Esophagus muscularis mucosa (tissue), 4 donors: ENCODE results near the gene VAMP7. TPM values are rescaled to one million over a fixed set of nuclear protein-coding genes. Genes with fewer than 3 reads are reported as not detected.
"Not testable (repeated sequence)": the region's sequence is repeated elsewhere in the genome, so short reads cannot be mapped to it uniquely, and the experiment has no call there.

ENCODE experiments used
- DNase-seq: peaks from one replicate; pipeline ENCODE4 v3.0.0-alpha.2; 2017; ENCODE audit errors: extremely low spot score
- H3K27ac ChIP-seq, 4 donors: fragments of 200-600 bp; sonication (generic); replicated peaks in 1 of 4; 1 replicate in 3 of 4; 2 replicates in 1 of 4; pipeline ENCODE4 v1.5.1; 2016 to 2019; ENCODE audit warnings: mild to moderate bottlenecking in 1 of 4
- H3K27me3 ChIP-seq, 4 donors: fragments of 200-600 bp; sonication (generic); one replicate each; pipeline versions ENCODE4 v1.5.1 to v1.6.0; 2016 to 2019
- H3K36me3 ChIP-seq, 4 donors: fragments of 200-600 bp; sonication (generic); one replicate each; pipeline ENCODE4 v1.5.1; 2016 to 2019
- H3K4me1 ChIP-seq, 4 donors: fragments of 200-600 bp; sonication (generic); one replicate each; pipeline ENCODE4 v1.5.1; 2016 to 2019
- H3K4me3 ChIP-seq, 4 donors: fragments of 200-600 bp; sonication (generic); 1 replicate in 2 of 4; 2 replicates in 2 of 4; pipeline ENCODE4 v1.5.1; 2016 to 2019; ENCODE audit warnings: mild to moderate bottlenecking in 4 of 4, moderate library complexity in 1 of 4
- H3K9me3 ChIP-seq, 4 donors: fragments of 200-600 bp; sonication (generic); 1 replicate in 3 of 4; 2 replicates in 1 of 4; pipeline ENCODE4 v1.5.1; 2016 to 2019
- CTCF ChIP-seq, 3 experiments: fragments of 200-600 bp in 2 of 3; fragments of 450-650 bp in 1 of 3; sonication (generic) in 2 of 3; IDR thresholded peaks; one replicate each; pipeline ENCODE4 v1.5.1; 2017 to 2019; ENCODE audit warnings: antibody characterized with exemption in 3 of 3, mild to moderate bottlenecking in 2 of 3, moderate library complexity in 1 of 3
- EP300 ChIP-seq: sonication (generic); formaldehyde crosslinking; IDR thresholded peaks from one replicate; pipeline ENCODE4 v1.6.1; 2017; ENCODE audit warnings: antibody characterized with exemption
- POLR2A ChIP-seq: fragments of 450-650 bp; IDR thresholded peaks from one replicate; pipeline ENCODE4 v1.6.1; 2017; ENCODE audit warnings: antibody characterized with exemption, moderate library complexity, mild to moderate bottlenecking, low read depth
- POLR2AphosphoS5 ChIP-seq, 2 donors: sonication (generic); formaldehyde crosslinking; IDR thresholded peaks; one replicate each; pipeline ENCODE4 v1.6.1; 2017; ENCODE audit warnings: antibody characterized with exemption in 2 of 2
- WGBS: methylation state at CpG from one replicate; pipeline ENCODE4 v1.1.5; 2018; 5-methylcytosine and 5-hydroxymethylcytosine counted together
- intact Hi-C: fragments of 100-400 bp; cut with DNase I; formaldehyde crosslinking; loops from one replicate; pipeline ENCODE4 v1.15.1; 2023
- total RNA-seq, 4 donors: library from RNA; depleted of rRNA; stranded (reverse); fragments of >200 nt; gene quantifications; one replicate each; pipeline versions ENCODE4 v1.1.0 to v1.2.1, GENCODE V29; 2016

The VAMP7 gene
- total RNA-seq, 4 donors from 2014 or later: 25.6 to 29.7 (median 28.4) TPM

DNA sequence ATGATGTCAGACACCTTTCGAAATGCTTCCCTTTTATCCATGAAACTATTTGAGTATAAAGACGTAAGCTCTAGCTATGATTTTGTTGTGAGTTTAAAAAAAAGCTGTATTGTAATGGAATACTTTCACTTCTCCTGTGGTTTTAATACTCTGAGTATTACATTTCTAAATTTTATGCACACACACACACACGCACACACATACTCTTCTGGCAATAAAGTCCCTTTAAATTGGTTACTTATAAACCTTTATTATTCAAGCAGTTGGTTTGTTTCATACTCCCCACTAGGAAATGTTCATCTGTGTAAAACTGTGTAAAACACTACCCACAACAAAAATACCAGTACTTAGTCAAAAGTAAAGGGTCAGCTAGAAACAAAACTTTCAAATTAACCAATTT, 18.2 kb downstream of the VAMP7 start:
- TF ChIP-seq POLR2A (no peak), EP300 (no peak), POLR2AphosphoS5 (IDR thresholded peaks at IDR 0.05) (no peak), CTCF (IDR thresholded peaks at IDR 0.05) (no peak)
- intact Hi-C loops: no loop called here
- Histone ChIP-seq H3K36me3 (peaks cover 0 to 40% (median 27%) of the 10 kb centered on the region in 4 donors), H3K4me3 (no peak overlapping the region), H3K27ac (no peak overlapping the region), H3K9me3 (no peaks in the 10 kb centered on the region), H3K4me1 (no peaks in the 10 kb centered on the region), H3K27me3 (no peaks in the 10 kb centered on the region)
- 77% methylated on average over 3 of the region's 3 CpGs for WGBS
- DNase-seq: no peak

DNA sequence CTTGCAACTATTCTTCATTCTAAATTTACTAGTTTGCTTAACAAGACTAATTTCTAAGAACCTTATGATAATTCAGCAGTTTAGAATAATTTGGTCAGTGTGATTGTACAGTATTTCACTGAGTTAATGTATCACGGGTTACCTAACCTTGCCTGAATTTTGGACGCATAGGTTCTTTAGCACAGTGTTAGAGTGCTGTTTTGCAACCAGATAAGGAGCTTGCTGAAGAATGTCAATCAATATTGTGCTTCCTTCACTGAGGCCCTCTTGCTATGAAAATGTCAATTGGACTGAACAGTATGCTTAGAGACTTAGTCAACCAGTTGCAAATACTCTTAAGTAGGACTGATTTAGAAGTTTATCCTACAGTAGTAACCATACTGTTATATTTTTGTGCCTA, 19.6 kb downstream of the VAMP7 start:
- no peak for TF ChIP-seq POLR2AphosphoS5 (IDR thresholded peaks at IDR 0.05)
- peaks cover 0 to 36% (median 21%) of the 10 kb centered on the region in 4 donors for H3K36me3 ChIP-seq
- H3K4me1 ChIP-seq: no peaks in the 10 kb centered on the region
- no peaks in the 10 kb centered on the region for H3K27me3 ChIP-seq
- DNase-seq: no peak
- WGBS: 93% methylated on average over 2 of the region's 2 CpGs
- intact Hi-C loops: no loop called here
- no peaks in the 10 kb centered on the region for H3K9me3 ChIP-seq
- no peak overlapping the region for H3K27ac ChIP-seq
- no peak overlapping the region for H3K4me3 ChIP-seq

DNA sequence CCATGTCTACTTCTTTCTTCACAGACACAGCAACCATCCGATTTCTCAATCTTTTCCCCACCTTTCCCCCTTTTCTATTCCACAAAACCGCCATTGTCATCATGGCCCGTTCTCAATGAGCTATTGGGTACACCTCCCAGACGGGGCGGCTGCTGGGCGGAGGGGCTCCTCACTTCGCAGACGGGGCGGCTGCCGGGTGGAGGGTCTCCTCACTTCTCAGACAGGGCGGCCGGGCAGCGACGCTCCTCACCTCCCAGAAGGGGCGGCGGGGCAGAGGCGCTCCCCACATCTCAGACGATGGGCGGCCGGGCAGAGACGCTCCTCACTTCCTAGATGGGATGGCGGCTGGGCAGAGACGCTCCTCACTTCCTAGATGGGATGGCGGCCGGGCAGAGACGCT, 26.5 kb downstream of the VAMP7 start:
- H3K27me3 ChIP-seq, DNase-seq, H3K4me3 ChIP-seq, H3K4me1 ChIP-seq, intact Hi-C loops, H3K27ac ChIP-seq: not testable (repeated sequence)
- Histone ChIP-seq H3K9me3 (peaks cover 0 to 12% (median 9%) of the 10 kb centered on the region in 4 donors), H3K36me3 (peaks cover 0 to 20% (median 0%) of the 10 kb centered on the region in 4 donors)
- WGBS: 93% methylated on average over 26 of the region's 26 CpGs

DNA sequence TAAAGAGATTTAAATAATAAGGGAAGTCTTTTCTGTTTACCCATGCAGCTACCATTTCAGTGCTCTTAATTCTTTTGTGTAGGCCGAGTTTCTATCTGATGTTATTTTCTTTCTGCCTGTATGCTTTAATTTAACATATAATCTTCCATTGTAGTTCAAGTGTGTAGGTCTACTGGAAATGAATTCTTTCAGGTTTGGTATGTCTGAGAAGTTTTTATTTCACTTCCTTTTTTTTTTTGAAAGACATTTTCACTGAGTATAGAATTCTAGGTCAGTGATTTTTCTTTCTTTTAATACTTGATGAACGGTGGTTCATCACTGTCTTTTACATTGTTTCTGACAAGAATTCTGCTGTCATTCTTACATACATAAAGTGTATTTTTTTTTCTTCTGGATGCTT, 42.1 kb downstream of the VAMP7 start:
- no peaks in the 10 kb centered on the region for H3K9me3 ChIP-seq
- H3K4me3 ChIP-seq: no peak overlapping the region
- H3K27ac ChIP-seq: no peak overlapping the region
- no peaks in the 10 kb centered on the region for H3K4me1 ChIP-seq
- H3K36me3 ChIP-seq: peaks cover 0 to 41% (median 5%) of the 10 kb centered on the region in 4 donors
- H3K27me3 ChIP-seq: no peaks in the 10 kb centered on the region
- TF ChIP-seq POLR2A (no peak), CTCF (IDR thresholded peaks at IDR 0.05) (no peak), EP300 (no peak), POLR2AphosphoS5 (IDR thresholded peaks at IDR 0.05) (no peak)
- 84% methylated on average over 2 of the region's 2 CpGs for WGBS
- intact Hi-C loops: no loop called here
- DNase-seq: no peak

- H3K4me1 ChIP-seq, H3K4me3 ChIP-seq, DNase-seq, H3K27me3 ChIP-seq, H3K27ac ChIP-seq, intact Hi-C loops: not testable (repeated sequence)
- 91% methylated on average over 7 of the region's 8 CpGs for WGBS
- H3K9me3 ChIP-seq: peaks cover 0 to 14% (median 11%) of the 10 kb centered on the region in 4 donors
- H3K36me3 ChIP-seq: peaks cover 0 to 26% (median 8%) of the 10 kb centered on the region in 4 donors
Measured at GRCh38 chrX:155930852-155931618, 49.9 kb downstream of the VAMP7 start.

DNA sequence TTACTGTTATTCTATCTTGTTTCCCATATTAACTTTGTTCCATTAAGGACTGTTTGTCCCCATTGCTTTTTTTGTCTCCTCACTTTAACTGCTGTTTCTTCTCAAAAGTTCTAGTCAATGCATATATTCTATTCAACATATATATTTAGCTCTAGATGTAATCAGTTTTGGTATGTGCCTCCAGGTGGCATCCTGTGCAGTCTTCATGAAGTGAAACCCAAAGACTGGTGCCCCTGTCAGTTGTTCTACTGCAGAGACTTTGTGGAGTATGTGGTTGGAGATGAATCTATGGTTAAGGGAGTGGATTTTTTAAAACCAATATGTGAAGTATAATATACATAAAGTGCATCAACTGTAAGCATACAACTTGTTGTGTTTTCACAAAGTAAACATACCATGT, 57.0 kb downstream of the VAMP7 start:
- Histone ChIP-seq H3K36me3 (peaks cover 0 to 5% (median 2%) of the 10 kb centered on the region in 4 donors), H3K4me3 (no peak overlapping the region), H3K27ac (no peak overlapping the region), H3K27me3 (no peaks in the 10 kb centered on the region), H3K4me1 (no peaks in the 10 kb centered on the region), H3K9me3 (peaks cover 0 to 10% (median 2%) of the 10 kb centered on the region in 4 donors)
- no peak for DNase-seq
- TF ChIP-seq CTCF (IDR thresholded peaks at IDR 0.05) (no peak), POLR2AphosphoS5 (IDR thresholded peaks at IDR 0.05) (no peak), EP300 (no peak), POLR2A (no peak)
- intact Hi-C loops: no loop called here
